Dedifferentiated amniotic fluid mesenchymal stem cell (primary cell): Measurements from ENCODE around the gene BHLHE40.
"Not testable (repeated sequence)": the region's sequence is repeated elsewhere in the genome, so short reads cannot be mapped to it uniquely, and the experiment has no call there.

Experiments used
- DNase-seq: peaks from one replicate; pipeline ENCODE4 v3.0.0-alpha.2; 2016; ENCODE audit errors: extremely low spot score

The BHLHE40 gene

DNA sequence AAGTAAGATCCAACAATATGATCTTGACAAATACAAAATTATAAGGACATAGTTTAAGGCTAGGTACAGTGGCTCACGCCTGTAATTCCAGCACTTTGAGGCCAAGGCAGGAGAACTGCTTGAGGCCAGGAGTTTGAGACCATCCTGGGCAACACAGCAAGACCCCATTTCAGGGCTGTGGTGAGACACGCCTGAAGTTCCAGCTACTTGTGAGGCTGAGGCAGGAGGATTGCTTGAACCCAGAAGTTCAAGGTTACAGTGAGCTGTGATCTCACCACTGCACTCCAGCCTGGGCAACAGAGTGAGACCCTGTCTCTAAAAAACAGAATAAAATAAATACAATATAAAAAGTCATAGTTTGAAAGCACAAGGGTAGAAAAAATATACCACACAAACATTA lies 17.4 kb upstream of the BHLHE40 start:
- DNase-seq = not testable (repeated sequence)

DNA sequence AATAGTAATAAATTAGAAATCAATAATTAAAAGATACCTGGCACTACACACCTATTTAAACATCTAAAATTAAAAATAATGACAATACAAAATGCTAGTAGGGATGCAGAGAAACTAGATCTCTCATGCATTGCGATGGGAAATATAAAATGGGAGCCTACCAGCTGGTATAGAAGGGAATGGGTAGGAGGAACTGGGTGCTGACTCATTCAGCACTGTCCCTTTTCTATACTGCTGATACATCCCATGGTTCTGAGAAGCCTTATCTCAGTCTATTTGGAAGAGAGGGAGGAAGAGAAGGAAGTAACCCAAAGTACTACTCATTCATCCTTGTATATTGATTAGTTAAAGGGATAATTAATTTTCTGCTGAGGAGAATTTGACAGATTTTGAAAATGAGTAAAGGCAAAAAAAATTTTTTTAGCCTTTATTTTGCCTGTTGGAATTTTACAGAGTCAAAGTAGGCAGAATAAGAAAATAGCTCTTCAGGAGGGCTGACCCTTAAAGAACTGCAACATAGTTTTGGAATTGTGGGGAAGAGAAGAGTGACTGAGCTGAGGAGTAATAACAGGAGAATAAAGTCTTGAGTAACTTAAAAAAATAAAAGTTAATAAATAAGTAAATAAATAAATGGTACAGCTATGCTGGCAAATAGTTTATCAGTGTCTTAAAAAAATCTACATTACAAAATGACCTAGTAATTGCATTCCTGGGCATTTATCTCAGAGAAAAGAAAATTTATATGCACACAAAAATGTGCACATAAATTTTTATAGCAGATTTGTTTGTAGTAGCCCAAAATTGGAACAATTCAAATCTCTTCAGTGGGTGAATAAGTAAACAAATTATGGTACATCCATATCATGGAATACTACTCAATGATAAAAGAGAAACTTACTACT lies 15.3 kb upstream of the BHLHE40 start:
- DNase-seq = no peak

DNA sequence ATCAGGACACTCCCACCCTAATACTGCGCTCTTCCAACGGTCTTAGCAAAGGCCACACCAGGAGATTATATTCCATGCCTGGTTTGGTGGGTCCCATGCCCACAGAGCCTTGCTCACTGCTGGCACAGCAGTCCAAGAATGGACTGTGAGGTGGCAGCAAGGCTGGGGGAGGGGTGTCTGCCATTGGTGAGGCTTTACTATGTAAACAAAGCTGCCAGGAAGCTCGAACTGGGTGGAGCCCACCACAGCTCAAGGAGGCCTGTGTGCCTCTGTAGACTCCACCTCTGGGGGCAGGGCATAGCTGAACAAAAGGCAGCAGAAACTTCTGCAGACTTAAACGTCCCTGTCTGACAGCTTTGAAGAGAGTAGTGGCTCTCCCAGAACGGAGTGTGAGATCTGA lies 13.2 kb upstream of the BHLHE40 start:
- DNase-seq = not testable (repeated sequence)

DNA sequence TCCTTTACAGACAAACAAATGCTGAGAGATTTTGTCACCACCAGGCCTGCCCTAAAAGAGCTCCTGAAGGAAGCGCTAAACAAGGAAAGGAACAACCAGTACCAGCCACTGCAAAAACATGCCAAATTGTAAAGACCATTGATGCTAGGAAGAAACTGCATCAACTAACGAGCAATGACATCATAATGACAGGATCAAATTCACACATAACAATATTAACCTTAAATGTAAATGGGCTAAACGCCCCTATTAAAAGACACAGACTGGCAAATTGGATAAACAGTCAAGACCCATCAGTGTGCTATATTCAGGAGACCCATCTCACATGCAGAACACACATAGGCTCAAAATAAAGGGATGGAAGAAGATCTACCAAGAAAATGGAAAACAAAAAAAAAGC lies 11.6 kb upstream of the BHLHE40 start:
- DNase-seq = not testable (repeated sequence)

DNA sequence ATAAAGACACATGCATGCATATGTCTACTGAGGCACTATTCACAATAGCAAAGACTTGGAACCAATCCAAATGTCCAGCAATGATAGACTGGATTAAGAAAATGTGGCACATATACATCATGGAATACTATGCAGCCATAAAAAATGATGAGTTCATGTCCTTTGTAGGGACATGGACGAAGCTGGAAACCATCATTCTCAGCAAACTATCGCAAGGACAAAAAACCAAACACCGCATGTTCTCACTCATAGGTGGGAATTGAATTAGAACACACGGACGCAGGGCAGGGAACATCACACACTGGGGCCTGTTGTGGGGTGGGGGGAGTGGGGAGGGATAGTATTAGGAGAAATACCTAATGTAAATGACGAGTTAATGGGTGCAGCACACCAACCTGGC lies 7.8 kb upstream of the BHLHE40 start:
- DNase-seq = not testable (repeated sequence)

DNA sequence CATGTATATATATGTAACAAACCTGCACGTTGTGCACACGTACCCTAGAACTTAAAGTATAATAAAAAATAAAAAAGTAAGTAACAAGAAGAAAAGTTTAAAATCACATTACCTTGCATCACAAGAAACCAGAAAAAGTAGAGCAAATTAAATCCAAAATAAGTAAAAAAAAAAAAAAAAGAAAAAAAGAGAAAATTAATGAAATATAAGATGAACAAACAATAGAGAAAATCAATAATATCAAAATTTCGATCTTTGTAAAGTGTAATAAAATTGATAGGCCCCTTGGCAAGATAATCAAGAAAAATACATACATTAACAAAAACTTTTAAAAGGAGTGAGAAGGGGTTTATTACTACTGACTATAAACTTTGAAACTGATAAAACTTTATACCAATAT lies 7.4 kb upstream of the BHLHE40 start:
- no peak for DNase-seq

DNA sequence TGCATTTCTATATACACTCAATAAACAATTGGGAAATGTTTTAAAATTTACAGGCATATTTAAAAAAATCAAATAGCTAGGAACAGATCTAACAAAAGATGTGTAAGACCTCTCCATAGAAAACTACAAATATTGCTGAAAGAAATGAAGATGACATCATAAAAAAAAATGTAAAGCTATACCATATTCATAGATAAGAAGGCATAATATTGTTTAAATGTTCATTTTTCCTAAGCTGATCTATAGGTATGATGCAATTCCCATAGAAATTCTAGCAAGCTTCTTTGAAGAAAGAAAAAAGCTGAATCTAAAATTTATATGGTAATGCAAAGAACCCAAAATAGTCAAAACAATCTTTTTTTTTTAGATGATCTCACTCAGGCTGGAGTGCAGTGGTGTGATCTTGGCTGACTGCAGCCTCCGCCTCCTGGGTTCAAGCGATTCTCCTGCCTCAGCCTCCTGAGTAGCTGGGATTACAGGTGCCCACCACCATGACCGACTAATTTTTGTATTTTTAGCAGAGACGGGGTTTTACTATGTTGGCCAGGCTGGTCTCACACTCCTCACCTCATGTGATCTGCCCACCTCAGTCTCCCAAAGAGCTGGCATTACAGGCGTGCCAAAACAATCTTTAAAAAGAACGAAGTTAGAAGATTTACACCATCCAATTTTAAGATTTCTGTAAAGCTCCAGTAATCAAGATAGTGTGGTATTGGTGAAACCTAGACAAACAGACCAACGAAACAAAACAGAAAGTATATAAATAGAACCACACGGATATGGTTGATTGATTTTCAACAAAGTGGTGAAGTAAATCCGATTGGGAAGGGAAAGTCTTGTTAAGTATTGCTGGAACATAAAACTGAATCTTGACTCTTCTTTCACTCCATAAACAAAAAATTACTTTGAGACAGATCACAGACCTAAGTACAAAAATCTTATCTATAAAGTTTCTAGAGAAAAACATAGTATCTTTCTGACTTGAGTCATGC lies 6.3 kb upstream of the BHLHE40 start:
- no peak for DNase-seq

DNA sequence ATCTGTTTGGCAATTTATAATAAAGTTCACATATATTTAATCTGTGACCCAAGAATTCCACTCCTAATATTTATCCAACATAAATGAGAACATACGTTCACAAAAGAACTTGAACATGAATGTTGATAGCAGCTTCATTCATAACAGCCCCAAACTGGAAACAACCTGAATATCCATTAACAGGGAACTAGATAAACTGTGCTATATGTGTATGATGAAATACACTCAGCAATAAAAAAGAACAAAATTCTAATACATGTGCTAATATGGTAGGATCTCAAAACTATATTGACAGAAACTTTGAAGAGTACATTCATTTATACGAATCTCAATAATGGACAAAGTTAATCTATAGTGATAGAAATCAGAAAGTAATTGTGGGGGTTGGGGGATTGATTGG lies 5.1 kb upstream of the BHLHE40 start:
- DNase-seq = no peak

DNA sequence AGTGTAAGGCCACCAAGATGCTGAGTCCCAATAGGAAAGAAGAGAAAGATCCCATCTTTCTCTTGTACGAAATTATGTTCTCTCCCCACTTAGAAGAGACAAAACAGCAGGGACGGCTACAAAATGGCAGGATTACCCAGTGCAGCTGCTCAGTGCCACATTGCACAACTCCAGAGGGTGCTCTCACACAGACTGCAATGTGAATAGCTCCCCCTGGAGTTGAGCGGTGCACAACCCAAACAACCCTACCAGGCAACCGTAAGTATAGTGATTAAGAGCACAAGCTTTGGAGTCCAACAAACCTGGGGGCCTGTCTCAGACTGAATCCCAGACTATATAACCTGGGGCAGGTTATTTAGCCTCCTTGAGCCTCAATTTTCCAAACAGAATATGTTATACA lies 3.1 kb upstream of the BHLHE40 start:
- no peak for DNase-seq

DNA sequence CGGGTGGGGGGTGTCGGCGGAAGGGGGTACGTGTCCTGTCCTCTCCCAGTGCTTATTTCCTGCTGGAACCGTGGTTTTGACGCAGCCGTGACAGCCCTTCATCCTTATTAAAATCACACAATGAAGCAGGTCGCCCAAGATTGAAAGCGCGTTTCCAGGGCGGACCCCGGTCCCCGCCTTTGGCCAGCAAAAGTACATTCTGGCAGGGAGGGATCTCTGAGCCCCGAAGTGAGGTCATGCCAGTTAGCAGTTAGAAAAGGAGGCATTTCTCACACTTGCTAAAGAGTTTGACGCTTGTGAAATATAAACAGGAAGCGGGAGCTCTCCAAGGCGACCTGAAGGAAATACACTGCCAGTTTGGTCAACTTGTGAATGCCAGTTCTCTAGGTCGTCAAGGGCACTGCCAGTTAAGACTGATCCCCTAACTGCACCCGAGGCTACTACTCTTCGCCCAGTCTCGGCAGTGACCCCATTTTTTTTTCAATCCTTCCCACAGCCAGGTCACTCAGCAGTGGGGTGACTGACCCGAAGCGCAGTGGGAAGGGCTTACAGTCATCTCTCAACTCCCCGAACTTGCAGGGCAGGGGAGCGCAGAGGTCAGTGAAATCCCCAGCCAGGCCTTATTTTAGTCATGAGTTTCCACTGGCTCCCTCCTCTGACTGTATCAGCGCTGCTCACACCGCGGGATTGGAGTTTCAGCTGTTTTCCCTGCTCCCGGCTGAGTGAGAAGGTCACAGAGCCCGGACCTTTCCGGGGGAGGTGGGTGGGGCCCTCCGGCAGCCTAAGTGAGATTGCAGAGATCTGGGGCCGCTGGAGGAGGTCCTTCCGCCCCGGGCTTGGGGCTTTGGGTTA lies 2.0 kb upstream of the BHLHE40 start:
- peak; percentile 49 for DNase-seq

DNA sequence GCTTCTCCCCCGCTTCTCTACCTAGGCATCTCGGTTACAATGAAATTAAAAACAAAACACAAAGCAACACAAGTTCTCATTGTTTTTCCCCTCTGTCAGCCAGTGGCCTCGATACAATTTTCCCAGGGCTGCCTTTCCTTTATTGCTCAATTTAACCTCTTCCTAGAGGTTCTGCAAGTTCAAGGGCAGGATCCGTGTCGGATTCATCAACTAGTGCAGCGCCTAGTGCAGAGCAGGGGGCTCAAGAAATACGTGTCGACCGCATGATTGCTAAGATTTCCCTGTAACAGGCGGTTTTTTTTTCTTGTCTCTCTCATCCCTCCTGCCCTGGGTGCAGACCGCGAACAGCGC lies 1.4 kb upstream of the BHLHE40 start:
- DNase-seq = no peak

DNA sequence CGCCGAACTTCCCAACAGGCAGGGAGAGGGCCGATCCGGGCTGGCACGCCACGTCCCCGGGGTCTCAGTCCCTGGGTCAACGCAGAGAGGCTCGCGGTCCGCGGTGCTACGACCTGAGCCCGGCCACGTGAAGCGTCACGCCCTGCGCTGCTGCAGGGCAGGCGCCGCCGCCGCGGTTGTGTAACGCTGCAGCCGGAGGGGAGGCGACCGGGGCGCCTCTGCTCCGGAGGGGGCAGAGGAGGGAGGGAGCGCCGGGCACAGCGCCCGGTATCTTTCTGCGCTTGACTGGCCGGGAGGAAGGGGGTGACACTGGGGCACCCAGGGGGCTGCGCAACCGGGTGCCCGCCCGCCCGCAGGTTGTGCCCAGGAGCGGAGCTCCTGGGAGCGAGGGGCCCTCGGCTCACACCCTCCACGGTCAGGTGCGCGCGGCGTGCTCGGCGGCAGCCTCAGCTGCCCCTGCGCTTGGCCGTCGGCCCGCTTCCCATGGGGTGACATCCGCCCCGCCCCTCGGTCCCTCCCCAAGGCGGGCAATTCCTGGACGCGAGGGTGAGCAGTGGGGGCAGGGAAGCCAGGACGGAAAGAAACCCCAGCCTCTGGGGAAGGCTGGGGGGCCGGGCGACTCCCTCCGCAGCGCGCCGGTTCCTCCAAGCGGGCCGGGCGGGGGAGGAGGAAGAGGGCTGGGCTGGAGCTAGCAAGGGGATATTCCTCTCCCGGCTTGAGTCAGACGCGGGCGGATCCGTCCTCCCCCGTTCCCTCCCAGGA lies 852 bp upstream of the BHLHE40 start:
- peak; percentile 93 for DNase-seq

DNA sequence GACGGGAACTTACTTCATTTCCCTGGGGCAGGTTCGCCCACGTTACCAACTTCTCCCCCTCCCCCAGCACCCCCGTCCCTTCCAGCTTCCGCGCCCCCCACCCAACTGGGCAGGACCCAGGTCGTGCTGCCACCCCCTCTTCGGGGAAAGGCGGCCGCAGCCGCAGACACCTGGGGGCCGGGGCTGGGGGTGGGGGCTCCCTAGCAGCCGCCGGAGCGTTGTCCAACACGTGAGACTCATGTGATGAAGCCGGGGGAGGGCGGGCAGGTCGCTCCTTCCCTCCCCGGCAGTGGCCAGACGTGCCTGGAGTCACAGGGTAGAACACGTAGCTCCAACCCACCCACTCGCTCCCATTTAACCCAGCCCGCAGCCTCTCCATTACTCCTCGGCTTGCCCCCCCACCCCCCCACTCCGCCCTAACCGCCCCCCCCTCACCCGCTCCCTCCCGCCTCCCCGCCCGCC lies 240 bp upstream of the BHLHE40 start:
- DNase-seq = peak; percentile 93

DNA sequence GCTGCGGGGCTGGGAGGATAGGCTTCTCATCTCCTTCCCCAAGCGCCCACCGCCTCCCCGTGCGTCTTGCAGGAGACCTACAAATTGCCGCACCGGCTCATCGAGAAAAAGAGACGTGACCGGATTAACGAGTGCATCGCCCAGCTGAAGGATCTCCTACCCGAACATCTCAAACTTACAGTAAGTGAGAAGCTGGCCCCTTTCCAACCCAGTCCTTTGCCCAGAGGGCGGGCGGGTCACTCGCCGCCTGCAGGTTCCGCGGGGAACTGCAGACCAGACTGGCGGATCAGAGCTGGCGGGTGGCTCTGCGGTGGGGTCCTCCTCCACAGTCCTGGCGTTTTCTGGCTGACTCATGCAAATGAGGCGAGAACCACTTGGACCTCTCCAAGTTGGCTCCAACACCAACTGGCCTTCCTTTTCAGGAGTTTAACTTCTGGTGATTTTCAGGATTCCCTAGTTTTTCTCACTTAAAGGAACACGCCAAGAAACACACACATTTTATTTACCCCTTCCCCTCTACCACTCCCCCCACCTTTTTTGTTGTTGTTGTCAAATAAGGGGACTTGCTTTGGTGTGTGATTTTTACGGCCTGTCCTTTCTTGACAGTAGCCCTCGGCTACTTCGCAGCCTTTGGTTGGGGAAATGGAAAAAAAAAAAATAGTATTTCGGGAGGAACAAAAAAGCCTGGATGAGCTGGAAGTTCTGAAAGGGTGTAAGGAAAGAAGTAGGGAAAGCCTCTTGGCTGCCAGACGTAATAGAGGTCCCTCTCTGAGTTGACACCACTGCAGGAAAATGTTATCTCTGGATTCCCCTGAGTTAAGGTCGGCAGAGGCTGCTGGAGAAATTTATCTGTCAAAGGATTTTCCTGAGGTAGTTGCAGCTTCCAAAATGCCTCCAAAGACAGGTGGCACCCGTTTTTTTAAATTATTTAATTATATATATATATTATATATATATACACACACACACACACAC lies 1.3 kb downstream of the BHLHE40 start:
- peak; percentile 79 for DNase-seq

DNA sequence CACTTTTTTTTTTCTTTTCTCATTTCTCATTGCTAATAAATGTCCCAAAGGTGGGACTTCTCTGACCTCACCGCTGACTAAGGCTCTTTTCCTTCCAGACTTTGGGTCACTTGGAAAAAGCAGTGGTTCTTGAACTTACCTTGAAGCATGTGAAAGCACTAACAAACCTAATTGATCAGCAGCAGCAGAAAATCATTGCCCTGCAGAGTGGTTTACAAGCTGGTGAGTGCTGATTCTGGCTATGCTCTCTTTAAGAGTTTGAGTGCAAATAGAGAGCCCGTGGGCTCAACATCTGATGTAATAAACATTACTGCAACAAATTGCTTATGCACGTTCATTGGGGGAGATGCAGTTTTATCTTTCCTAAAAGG lies 2.0 kb downstream of the BHLHE40 start:
- no peak for DNase-seq

DNA sequence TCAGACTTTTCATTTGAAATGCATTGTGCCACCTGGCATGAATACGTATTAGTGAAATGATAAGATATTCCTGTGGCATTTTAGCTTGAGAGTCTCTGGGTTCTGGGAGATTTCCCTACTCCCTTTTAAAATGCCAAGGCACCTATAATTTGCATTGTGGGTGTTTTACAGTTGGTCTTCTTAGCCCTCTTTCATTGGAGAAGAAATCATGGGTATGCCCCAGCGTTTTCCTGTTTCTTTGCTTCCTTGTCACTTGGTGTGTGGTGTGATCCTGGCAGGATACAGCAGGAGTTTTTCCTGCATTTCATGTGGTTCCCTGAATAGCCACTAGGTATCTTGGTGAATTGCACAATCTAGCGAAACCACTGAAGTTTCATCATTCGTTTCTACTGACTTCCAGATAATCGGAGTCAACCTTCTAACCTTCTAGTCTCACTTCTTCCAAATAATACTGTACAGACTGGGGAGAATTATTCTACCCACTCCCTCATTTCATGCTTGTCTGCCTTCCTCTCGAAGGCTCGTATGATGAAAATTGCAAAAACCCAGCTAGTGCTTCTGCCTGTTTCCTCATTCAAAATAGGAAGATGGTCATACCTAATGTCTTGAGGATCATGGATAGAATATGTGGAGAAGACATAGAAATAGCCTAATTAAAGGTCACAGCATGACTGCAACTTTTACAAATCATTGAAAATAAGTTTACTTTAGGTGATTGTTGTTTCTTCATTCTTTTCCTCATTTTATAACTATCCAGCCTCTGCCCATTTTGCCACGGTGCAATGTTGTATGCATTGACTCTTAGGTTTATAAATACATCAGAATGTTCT lies 2.6 kb downstream of the BHLHE40 start:
- peak; percentile 25 for DNase-seq

DNA sequence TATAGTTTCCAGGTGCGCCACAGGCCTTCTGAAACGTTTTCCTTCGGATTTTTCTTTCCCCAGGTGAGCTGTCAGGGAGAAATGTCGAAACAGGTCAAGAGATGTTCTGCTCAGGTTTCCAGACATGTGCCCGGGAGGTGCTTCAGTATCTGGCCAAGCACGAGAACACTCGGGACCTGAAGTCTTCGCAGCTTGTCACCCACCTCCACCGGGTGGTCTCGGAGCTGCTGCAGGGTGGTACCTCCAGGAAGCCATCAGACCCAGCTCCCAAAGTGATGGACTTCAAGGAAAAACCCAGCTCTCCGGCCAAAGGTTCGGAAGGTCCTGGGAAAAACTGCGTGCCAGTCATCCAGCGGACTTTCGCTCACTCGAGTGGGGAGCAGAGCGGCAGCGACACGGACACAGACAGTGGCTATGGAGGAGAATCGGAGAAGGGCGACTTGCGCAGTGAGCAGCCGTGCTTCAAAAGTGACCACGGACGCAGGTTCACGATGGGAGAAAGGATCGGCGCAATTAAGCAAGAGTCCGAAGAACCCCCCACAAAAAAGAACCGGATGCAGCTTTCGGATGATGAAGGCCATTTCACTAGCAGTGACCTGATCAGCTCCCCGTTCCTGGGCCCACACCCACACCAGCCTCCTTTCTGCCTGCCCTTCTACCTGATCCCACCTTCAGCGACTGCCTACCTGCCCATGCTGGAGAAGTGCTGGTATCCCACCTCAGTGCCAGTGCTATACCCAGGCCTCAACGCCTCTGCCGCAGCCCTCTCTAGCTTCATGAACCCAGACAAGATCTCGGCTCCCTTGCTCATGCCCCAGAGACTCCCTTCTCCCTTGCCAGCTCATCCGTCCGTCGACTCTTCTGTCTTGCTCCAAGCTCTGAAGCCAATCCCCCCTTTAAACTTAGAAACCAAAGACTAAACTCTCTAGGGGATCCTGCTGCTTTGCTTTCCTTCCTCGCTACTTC lies 3.8 kb downstream of the BHLHE40 start:
- no peak for DNase-seq
